ENCODE measurements around the gene DEPP1. TPM values are rescaled to one million over a fixed set of nuclear protein-coding genes. Genes with fewer than 3 reads are reported as not detected.
A peak's percentile ranks its signal among the peaks of the same experiment; 100 is the strongest.

The DEPP1 gene
- total RNA-seq, 1 experiment from 2014 or later = 0.14 TPM

- DNase-seq (ENCODE audit: low spot score) = peak; percentile 57
- in situ Hi-C loops (cut with HindIII; ENCODE audit: low sequenced_read_pairs) = no loop called here
Measured at GRCh38 chr10:44981172-44982113, 2.8 kb upstream of the DEPP1 start.

- DNase-seq (ENCODE audit: low spot score) = no peak
- in situ Hi-C loops (cut with HindIII; ENCODE audit: low sequenced_read_pairs) = no loop called here
Measured at GRCh38 chr10:44980309-44981171, 1.9 kb upstream of the DEPP1 start.

DNA sequence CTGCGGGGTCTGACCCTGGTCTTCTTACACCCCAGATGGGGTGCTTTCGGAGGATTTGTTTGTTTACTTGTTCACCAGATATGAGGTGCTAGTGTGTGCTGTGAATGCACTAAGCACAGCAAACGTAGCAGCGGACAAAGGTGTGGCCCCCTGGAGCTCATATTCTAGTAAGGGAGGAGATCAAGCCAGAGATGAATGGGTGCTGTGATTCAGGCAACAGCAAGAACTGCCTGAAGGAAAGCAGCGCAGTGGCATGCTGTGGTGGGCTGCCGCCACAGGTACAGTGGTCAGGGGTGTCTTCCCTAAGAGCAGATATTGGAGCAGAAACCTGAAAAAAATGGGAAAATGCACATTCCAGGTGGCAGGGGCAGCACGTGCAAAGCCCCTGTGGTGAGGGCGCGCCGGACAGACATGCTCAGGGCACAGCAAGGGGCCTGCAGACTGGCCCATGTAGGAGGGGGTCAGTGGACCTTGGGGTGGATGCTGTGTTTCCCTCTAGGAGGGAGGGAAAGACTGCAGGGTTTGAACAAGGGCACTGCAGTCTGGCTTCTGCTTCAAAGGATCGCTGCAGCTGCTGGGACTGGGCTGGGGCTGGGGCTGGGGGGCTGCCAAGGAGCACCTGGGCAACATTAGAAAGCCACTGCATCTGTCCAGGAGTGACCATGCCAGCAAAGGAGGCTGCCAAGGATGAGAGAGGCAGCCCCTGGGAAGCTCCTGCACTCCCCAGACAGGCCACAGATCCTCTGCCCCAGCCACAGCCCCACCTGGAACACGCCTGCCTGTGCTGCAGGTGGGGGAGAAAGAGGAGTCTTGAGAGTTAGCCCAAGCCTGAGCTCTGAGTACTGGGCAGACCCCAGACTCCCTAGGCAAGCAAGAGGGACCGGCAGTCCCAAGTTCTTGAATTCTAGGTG is 927 bp upstream of the DEPP1 start:
- DNase-seq (ENCODE audit: low spot score) = no peak
- in situ Hi-C loops (cut with HindIII; ENCODE audit: low sequenced_read_pairs) = no loop called here

- in situ Hi-C loops (cut with HindIII; ENCODE audit: low sequenced_read_pairs) = no loop called here
- no peak for DNase-seq (ENCODE audit: low spot score)
Measured at GRCh38 chr10:44978213-44978569, 418 bp downstream of the DEPP1 start.

DNA sequence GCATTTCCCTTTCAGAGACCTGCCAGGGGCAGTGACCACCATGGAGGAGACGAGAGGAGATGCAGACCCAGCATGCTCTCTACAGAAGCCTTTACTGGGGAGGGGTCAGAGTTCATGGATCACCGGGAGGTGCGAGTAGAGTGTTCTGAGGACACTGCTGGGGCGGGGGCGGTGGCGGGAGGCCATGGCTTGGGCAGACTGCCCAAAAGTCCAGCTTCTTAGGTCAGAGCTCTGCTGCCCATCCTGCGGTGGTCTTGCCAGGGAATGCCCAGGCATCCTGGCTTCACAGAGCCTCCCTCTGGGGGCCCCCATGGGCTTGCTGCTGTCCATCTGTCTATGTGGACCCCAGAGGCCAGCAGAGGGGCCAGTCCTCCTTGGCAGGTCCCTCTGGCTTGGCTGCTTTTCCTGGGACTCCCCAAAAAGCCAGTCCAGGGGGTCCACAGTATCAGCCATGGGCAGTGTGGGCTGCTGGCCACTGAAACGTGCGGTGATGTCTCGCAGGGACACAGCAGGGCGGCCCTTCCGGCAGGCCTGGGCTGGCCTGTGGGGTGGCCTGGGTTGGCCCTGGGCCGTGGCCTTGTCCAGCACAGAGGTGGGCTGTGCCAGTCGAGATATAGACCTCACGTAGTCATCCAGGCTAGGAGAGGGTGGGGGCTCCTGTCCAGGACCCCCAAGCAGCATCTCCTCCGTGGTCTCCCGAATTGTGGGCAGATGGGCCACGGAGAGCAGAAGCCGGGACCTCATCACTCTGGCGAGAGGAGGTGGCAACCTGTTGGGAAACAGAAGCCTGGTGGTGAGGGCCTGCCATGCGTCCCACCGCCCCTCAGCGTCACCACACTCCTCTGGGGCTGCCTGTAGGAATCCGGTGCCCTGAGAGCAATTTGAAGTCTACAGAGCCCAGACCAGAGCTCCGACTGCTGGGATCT is 1.1 kb downstream of the DEPP1 start:
- in situ Hi-C loops (cut with HindIII; ENCODE audit: low sequenced_read_pairs) = no loop called here
- no peak for DNase-seq (ENCODE audit: low spot score)

GRCh38 chr10:44976352-44977198 is 2.0 kb downstream of the DEPP1 start:
- in situ Hi-C loops (cut with HindIII; ENCODE audit: low sequenced_read_pairs) = no loop called here
- DNase-seq (ENCODE audit: low spot score) = no peak

DNA sequence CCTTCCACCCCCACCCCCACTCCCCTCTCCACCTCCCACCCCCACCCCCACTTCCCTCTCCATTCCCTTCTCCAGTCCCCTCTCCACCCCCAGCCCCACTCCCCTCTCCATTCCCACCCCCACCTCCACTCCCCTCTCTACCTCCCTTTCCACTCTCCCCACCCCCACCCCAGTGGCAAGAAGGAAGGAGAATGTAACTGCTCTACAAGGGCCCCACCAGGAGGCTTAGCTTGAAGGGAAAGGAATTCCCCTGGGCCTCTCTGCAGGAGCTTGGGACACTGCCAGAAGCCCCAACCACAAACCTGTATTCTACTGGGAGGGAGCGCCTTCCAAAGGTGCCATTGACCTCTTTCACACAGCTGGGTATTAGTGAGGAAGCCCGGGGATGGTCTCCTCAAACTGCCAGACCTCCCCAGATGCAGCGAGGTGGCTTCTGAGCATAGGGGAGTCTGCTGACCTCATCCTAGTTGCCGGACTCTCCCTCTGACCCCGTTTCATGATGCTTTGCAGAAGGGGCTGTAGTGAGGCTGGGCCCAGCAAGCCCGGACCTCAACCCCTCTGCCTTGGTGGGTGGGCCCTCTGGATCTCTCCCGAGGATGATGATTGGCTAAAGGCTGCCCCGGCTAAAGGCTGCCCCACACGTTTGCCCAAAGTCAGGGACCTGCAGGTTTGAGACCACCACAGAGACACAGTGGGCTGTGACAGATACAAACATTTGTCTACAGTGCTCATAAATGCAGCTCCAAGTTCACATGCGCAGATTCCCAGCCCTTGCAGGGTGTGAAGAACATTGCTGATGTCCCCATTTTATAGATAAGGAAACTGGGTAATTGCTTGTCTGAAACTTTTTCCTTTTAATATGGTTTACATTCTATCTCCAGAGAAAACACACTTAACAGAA is 2.9 kb downstream of the DEPP1 start:
- peak; percentile 42 for DNase-seq (ENCODE audit: low spot score)

GRCh38 chr10:44974628-44975430 is 3.8 kb downstream of the DEPP1 start:
- in situ Hi-C loops (cut with HindIII; ENCODE audit: low sequenced_read_pairs) = no loop called here
- DNase-seq (ENCODE audit: low spot score) = peak; percentile 77

More for the DNA sequence above, 2.9 kb downstream of the DEPP1 start:
- in situ Hi-C loops (cut with HindIII; ENCODE audit: low sequenced_read_pairs) = no loop called here

DNA sequence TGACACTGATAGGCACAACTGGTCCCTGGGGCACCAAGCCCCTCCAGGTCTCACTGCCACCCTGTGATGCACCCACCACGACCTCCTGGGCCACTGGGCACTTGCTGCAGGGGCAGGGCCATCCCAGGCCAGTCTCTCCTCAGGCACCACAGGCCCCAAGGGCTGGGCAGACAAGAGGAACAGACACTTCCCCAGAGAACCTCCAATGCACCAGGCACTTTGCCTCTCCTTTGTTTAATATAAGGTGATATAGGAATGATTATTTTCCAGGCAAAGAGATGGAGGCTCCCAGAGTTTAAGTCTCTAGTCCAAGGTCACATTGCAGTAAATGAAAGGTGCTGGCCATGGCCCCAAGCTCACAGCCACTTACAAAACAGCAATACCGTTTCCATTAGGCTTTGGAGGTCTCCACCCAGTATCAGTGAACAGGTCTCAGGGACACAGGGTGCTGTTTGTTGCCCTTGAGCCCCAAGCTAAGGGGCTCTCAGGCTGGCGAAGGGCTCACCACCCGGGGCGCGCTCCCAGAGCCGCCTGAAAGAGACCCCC is 4.5 kb downstream of the DEPP1 start:
- in situ Hi-C loops (cut with HindIII; ENCODE audit: low sequenced_read_pairs) = no loop called here
- DNase-seq (ENCODE audit: low spot score) = no peak

DNA sequence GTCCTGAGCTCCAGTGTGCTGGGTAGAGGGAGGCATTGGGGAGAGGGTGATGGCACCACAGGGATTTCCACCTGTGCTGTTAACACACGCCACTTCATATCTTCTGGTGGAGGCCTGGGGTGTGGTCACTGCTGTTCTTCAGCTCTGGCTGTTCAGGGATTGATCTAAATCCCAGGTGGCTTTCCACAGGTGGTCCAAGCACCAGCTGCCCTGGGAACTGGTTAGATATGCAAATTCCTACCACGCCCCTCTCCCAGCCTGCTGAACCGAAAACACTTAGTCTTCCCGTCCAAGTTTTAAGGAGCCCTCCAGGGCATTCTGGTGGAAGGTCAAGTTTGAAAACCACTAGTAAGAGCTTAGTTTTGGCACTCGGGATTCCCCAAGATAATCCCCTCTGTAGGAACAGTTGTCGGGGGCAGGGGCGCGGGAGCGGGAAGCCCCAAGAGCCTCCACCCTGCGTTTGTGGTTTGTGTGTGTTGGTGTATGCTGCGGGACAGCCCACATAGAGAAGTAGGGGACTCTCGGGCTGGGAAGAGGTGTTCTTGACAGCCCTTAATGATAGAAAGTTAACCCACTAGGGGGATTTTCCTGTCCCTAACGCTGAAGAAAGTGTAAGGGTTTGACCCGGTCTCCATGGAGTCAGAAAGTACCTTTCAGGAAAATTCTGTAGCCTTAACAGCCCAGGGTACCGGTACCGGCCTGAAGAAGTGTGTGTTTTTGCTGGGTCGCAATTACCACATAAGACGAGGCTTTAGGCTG is 5.1 kb downstream of the DEPP1 start:
- in situ Hi-C loops (cut with HindIII; ENCODE audit: low sequenced_read_pairs) = no loop called here

DNA sequence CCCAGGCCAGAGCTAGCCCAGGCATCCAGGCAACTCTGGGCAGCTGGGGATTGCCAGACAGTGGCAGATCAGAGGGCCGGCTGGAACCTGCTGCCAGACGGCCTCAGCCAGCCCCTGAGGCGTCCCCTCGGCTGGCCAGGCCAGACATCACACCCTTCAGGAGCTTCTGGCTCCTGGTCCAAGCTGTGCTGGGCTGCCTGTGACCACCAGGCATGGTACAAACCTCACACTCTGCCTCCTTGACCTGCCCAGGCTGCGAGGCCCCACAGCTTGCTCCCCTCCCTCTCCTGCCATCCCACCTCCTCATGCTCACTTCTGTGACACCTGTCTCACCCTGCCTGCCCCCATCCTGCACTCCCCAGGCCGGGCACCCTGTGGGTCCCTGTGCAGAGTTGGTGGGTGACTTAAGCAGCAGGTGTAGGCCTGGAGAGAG is 5.7 kb downstream of the DEPP1 start:
- DNase-seq (ENCODE audit: low spot score) = no peak
- in situ Hi-C loops (cut with HindIII; ENCODE audit: low sequenced_read_pairs) = no loop called here

More for the DNA sequence above, 5.1 kb downstream of the DEPP1 start:
- DNase-seq (ENCODE audit: low spot score) = no peak

- in situ Hi-C loops (cut with HindIII; ENCODE audit: low sequenced_read_pairs) = no loop called here
- DNase-seq (ENCODE audit: low spot score) = no peak
Measured at GRCh38 chr10:44971935-44972757, 6.5 kb downstream of the DEPP1 start.

DNA sequence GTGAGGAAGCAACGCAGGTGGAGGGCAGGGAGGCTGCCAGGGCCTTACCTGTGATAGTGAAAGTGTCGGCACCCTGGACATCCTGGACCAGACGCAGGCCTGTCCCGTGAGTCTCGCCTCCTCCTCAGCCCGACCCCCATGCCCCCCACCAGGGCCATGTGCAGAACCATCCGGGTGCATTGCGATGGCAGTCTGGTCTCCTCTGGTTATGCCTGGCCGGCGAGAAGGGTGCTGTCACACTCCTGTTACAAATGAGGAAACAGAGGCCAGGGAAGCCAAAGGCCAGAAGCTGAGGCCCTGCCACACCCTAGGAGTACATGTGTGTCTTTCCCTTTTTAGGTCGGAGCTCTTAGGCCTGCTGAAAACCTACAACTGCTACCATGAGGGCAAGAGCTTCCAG is 7.2 kb downstream of the DEPP1 start:
- in situ Hi-C loops (cut with HindIII; ENCODE audit: low sequenced_read_pairs) = no loop called here
- DNase-seq (ENCODE audit: low spot score) = no peak

All from G401 (cell line).